HG02852 (cell line): ENCODE measurements around the gene GMNN.

Experiments
- ATAC-seq: cut with Tn5 transposase; IDR thresholded peaks from one replicate; pipeline ENCODE4 v1.9.1; 2021; ENCODE audit warnings: mild to moderate bottlenecking, moderate library complexity; ENCODE audit not compliant: unreplicated experiment

GMNN gene

DNA sequence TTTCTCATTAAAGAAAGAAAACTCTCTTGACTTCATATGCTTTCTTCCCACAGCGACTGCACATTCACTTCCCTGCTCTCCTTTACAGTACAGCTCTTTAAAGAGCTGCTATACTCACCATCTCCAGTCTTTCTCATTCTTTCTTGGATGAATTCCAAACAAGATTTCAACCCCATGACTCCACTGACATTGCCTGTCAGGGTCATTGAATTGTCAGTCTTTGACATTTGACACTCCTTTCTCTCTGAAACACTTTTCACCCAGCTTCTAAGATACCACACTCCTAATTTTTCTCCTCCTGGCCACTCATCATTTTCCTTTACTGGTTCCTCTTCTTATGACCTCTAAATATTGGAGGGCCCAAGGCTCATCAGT lies 24.8 kb downstream of the GMNN start:
- no peak for ATAC-seq

DNA sequence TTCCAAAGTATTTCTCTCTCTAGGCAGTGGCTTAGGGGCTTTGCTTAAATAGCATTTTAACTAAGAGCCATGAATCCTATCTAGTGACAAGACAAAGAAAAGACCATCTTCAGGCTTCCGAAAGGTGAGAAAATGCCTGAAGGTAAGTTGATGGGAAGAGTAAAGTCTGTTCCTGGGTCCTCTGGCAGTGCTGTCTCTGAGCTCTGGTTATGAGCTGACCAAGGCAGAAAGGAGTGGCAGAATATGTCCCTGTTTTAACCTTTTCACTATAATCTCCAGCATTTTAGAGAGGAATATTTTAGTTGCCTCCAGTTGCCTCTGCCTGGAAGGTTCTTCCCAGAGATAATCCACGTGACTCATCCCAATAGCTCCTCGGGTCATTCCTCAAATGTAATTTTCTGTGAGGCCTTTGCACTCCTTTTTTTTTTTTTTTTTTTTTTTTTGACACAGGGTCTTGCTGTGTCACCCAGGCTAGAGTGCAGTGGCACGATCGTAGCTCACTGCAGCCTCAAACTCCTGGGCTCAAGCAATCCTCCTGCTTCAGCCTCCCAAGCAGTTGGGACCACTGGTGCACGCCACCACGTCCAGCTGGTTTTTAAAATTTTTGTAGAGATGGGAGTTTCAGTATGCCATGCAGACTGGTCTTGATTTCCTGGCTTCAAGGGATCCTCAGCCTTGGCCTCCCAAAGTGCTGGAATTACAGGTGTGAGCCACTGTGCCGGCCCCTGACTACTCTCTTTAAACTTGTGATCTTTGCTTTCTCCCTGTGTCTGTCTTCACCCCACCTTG lies 27.7 kb downstream of the GMNN start:
- ATAC-seq, result no peak

DNA sequence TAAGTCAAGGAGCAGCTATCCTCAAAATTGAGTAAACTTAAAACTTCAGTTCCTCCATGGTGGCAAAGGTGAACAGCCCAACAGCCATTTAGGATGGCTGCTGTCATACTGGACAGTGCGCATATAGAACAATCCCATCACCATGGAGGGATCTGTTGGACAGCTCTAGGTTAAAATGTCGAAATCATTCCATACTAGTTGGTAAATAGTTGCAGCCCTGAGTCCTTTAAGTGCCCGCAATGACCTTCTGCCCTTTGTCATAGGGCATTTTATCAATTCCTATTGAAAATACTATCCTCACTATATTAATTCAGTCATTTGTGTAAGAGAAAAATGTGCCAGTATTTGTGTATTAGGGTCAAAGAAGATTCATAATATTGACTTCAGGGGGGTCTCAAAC lies 32.8 kb downstream of the GMNN start:
- ATAC-seq, result no peak

DNA sequence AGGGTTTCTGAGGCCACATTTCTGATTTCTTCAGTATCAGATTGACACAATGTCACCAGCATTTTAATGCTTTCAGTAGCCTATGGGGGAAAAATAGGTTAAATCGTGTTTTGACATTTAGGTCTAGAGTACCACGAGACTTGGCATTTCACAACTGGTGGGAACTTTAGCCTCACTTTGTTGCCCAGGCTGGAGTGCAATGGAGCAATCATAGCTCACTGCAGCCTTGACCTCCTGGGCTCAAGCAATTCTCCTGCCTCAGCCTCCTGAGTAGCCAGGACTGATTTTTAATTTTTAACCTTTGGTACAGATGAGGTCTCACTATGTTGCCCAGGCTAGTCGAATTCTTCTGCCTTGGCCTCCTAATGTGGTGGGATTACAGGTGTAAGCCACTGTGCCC lies 35.0 kb downstream of the GMNN start:
- ATAC-seq, result no peak

DNA sequence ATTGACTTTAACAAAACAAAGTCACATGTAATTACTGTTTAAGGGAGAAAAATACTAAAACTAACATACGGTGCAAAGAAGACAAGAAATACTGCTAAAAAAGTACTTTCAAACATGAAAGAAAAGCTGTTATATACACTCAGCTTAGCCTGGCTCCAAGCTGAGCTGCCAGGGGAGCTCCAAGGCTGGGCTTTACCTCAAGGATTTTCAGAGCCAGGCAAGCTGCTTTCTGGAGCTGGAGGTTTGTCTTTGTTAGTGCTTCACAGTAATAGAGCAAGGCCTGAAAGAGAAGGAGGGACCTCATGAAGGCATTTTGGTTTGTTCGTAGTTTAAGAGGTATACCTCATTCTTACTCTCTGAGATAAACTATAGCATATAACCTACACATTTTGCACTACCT lies 43.6 kb downstream of the GMNN start:
- ATAC-seq, result no peak

DNA sequence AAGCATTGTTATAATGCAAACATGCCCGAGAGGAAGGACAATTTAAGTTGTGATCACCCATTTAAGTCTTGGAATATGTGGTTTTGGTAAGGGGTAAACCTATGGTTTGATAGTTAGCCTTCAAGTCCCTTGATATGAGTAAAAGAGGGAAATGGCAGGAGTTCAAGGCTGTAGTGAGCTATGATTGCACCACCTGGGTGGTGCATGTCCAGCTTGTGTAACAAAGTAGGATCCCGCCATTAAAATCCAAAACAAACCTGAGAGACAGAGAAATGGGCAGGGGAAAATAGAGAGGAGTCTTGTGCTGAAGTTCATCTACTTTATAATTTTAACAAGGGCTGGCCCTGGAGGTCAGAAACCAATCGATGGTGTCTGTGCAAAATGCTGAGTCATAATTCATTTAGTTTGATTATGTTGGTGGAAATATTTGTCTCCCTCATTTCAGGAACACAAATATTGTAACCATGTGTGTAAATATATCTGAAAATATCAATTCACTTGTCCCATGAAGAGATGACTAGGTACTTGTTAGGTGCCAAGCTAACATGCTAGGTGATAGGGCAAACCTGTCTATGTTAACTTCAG lies 47.2 kb downstream of the GMNN start:
- ATAC-seq, result no peak

DNA sequence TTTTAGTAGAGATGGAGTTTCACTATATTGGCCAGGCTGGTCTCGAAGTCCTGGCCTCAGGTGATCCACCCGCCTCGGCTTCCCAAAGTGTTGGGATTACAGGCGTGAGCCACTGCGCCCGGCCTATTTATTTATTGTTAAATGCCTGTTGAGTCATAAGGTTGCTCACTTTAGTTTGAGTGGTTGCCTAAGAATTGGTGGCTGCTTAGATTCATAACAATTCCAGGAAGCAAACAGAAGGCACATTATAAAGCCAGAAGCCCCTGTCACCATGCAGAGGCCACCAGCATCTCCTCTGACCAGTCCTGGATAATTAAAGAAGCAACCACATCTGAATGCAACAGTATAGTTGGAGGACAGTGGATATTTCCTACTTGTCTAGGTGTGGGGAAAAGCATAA lies 48.0 kb downstream of the GMNN start:
- ATAC-seq, result no peak

DNA sequence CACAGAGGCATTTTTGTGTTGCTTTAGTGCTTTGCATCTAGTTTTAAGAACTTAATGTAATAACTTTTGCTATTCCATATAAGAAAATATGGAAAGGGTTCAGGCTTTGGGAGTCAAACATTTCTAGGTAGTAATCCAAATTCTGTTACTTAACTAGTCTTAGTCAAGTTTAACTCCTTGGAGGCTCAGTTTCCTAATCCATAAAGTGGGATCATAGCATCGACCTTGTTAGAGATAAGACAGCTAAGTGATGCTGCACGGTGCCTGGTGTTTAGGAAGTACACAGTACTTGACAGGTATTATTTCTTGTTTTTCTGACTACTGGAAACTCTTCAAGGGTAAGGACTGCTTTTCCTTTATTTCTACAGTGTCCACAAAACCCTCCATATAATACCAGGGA lies 48.4 kb downstream of the GMNN start:
- ATAC-seq, result no peak

DNA sequence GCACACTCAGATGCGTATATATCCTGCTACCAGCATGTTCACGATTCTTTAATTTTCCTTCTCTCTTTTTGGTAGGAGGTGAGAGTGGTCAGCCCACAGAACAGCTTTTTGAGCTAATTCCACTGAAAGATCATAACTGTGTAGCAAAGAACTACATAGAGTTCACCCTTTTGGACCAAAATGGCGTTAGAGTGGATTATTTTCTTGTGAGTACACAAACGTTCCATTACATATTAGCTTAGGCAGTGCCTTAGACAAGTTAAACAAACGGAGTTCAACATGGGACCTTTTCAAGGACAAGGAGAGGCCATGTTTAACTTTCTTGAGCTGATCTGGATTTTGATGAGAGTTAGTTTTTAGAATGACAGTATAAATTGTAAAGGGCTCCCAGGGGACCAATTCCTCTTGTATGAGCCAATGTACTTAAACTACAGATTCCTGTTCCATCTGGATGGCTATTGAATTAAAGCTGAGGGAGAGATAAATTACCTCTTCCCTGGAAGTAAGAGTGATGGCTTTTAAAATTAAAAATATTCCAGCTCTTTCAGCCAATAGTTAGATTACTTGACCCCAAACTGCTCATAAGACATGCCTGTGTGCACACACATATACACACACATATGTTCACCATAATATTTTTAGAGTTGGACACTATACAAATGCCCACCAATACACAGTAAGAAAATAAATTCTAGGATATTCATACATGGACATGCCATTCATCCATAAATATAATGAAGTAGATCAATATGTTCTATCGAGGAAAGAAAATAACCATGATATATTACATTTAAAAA lies 49.6 kb downstream of the GMNN start:
- ATAC-seq, result no peak

DNA sequence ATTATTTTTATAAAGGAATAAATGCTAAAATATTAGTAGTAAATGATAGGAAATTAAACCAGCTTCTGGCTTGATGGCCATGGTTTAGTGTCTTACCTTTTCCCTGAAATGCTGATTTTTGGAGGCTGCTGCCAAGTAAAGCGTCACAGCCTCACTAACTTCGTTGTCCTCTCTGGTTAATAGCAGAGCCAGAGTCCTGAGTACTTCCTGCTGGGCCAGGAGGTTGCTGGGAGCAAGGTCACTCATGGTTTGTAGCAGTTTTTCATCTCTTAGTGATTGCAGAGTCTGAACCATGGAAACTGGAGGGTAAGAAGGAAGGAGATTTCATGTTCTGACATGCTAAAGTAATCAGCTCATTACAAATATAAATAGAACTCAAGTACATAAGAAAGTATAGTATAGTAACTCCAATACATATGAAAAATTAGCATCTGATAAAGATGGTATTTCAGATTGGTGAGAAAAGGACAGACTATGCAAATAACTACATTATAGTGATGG lies 50.4 kb downstream of the GMNN start:
- no peak for ATAC-seq

DNA sequence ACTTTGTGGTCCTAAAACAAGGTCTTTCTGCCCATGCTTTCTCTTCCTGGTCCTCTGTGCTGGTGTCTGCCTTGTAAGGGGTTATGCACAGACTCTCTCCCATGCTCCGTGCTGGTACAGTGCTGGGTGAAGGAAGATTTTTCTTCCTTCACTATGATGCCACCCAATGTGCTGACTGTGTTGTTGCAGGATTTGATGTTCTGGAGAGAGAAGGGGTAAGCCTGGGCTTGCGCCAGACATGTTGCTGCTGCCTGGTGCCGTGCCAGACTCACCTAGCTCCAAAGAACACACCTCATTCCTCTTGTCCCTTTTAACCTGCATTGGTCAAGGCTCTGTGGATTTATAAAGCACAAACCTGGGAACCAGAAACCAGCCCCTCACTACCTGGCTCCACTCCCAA lies 52.4 kb downstream of the GMNN start:
- ATAC-seq, result no peak

DNA sequence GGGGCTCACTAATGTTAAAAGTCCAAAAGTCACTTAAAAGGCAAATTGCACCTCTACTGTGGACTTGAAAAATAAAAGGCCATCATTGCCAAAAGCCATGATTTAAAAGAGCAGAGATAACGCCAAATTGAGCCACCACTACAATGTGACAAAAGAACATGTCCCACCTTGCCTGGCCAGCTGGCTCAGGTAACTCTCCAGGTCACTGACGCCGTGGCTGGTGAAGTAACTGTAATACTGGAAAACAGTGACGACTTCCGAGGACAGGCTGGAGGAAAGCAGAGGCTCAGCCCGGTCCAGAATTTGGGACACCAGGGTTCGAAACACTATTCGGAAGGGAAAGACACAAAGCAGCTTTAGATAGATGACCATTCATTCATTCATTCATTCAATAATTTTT lies 53.2 kb downstream of the GMNN start:
- no peak for ATAC-seq

DNA sequence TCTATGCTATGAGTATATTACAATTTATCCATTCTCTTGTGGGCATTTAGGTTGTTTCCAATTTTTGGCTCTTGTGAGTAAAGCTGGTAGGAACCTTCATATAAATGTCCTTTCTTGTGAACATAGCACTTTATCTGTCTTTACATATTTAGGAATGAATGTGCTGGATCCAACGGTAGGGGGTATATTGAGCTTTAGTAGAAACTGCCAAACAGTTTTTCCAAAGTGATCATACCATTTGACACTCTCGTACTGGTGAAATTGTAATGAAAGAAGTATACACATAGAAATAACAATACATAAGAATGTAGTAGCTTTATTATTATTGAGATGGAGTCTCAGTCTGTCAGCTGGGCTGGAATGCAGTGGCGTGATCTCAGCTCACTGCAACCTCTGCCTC lies 54.9 kb downstream of the GMNN start:
- no peak for ATAC-seq

DNA sequence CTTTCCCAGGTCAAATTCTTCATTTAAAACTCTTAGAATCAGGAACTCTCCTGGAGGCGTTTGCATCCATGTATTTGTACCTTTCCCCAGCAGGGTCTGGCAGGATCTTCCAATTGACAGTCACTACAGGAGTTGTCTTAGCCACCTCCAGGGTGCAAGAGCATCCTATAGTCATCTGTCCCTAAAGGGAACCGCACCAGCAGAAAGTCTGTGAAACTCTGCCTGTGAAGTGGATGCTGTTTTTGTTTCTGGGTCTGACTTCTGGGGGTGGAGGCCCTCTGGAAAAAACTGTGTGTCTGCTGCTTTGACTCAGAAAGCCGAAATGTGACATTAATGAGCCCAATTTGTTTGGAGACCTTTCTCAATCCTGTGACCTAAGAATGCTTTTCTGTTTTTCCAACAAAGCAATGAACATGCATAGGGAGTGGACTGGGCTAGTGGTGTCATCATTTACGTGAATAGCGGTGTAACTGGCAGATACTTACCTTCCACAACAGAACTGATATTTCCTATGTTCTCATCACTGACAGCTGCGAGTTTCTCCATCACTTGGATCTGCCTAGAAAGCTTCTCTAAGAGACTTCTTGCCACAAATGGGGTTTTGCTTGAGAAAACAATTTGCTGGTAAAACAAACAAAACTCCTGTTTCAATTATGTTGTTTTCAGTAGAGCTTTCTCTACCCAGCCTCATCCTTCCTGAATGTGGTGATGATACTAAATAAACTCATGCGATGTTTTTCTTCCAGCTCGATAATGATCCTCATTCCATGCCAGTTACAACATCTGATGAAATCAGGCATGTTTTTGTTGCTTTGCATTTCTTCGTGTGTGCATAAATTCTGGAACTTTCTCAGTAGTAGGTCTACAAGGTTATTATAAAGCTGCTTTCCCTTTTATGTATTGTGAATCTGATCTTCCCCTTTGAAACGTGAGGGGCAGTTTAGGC lies 57.3 kb downstream of the GMNN start:
- no peak for ATAC-seq

DNA sequence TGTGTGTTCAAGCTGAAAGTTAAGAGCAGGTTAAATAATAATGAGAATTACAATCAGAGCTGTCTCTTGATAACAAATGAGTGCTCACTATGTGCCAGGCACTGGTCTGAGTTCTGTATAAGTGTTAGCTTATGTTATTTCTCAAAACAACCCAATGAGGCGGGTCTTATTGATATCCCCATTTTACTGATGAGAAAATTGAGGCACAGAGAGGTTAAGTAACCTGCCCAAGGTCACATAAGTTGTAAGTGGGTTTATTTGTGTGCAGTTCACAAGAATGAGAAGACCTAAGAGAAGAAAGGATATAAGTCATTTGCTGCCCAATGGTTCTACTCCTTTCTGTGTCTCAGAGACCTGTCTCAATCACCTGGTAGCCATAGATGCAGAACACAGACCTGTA lies 58.1 kb downstream of the GMNN start:
- no peak for ATAC-seq

DNA sequence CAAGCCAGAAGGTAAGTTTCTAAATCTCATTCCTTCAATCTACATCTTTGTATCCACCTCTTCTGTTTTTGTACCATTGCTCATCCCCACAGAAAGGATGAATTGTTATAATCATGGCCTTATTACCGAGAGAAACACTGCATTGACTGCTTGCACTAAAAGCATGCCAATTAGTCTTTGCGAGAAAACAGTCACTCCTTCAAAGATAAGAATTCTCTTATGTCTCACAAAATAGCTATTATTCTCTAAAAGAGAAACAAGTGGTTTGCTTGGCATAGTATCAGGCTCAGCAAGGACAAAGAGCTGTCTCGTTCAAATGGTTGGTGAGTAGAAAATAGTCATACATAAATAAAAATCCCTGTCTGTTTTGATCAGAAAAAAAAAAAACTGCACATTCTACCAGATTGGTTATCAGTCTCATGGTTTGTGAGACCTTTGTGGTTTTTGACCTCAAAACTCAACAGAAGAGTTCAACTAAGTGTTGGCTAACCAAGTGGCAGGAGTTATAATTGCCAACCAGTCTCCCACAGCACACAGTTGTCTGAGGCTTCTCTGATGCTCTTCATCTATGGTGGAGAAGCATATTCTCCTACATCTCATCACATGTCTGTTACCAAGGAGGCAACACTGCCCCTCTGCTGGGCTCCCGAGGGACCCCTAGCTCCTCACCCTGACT lies 59.1 kb downstream of the GMNN start:
- no peak for ATAC-seq
